Measurements from ENCODE around the gene LUC7L. TPM values are rescaled to one million over a fixed set of nuclear protein-coding genes. Genes with fewer than 3 reads are reported as not detected.
"Not testable (repeated sequence)": the region's sequence is repeated elsewhere in the genome, so short reads cannot be mapped to it uniquely, and the experiment has no call there.

LUC7L gene
- total RNA-seq, 4 donors from 2014 or later = 85.1 to 316 (median 153) TPM

GRCh38 chr16:176006-176405 is 53.2 kb downstream of the LUC7L start:
- intact Hi-C loops (cut with DNase I; ENCODE audit: low total_unique reads); DNase-seq; H3K4me3 ChIP-seq; H3K36me3 ChIP-seq; in situ Hi-C loops (cut with MboI; ENCODE audit: low pct_ligation_motif_present in 1 of 4, low pct_unique_long_range_greater_than_20kb in 1 of 4, low sequenced_read_pairs in 3 of 4); H3K27ac ChIP-seq; H3K9me3 ChIP-seq: not testable (repeated sequence)
- no CpG with 5 or more reads among the region's 39 CpGs for WGBS, 2 donors (ENCODE audit: low coverage in 1 of 2)
- peaks cover 79% of the 10 kb centered on the region for H3K27me3 ChIP-seq
- peaks cover 7 to 19% (median 16%) of the 10 kb centered on the region in 4 donors for H3K4me1 ChIP-seq

DNA sequence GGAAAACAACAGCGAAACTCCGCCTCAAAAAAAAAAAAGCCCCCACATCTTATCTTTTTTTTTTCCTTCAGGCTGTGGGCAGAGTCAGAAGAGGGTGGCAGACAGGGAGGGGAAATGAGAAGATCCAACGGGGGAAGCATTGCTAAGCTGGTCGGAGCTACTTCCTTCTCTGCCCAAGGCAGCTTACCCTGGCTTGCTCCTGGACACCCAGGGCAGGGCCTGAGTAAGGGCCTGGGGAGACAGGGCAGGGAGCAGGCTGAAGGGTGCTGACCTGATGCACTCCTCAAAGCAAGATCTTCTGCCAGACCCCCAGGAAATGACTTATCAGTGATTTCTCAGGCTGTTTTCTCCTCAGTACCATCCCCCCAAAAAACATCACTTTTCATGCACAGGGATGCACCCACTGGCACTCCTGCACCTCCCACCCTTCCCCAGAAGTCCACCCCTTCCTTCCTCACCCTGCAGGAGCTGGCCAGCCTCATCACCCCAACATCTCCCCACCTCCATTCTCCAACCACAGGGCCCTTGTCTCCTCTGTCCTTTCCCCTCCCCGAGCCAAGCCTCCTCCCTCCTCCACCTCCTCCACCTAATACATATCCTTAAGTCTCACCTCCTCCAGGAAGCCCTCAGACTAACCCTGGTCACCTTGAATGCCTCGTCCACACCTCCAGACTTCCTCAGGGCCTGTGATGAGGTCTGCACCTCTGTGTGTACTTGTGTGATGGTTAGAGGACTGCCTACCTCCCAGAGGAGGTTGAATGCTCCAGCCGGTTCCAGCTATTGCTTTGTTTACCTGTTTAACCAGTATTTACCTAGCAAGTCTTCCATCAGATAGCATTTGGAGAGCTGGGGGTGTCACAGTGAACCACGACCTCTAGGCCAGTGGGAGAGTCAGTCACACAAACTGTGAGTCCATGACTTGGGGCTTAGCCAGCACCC is 54.0 kb downstream of the LUC7L start:
- no peaks in the 10 kb centered on the region for H3K9me3 ChIP-seq
- TF ChIP-seq POLR2AphosphoS5 (IDR thresholded peaks at IDR 0.05) (no peak), CTCF (IDR thresholded peaks at IDR 0.05) (no peak), EP300 (IDR thresholded peaks at IDR 0.05; ENCODE audit: low read depth) (no peak), POLR2A (IDR thresholded peaks at IDR 0.05) (no peak)
- no peak overlapping the region for H3K27ac ChIP-seq
- in situ Hi-C loops (cut with MboI; ENCODE audit: low pct_ligation_motif_present in 1 of 4, low pct_unique_long_range_greater_than_20kb in 1 of 4, low sequenced_read_pairs in 3 of 4) (no loop called here), intact Hi-C loops (cut with DNase I; ENCODE audit: low total_unique reads) (loop anchor here (1.0 kb wide), 1 partner anchor 30 kb away; no protein-coding TSS in a partner anchor)
- no peak for DNase-seq
- H3K36me3 ChIP-seq = no peaks in the 10 kb centered on the region
- H3K4me1 ChIP-seq = peaks cover 0 to 12% (median 9%) of the 10 kb centered on the region in 4 donors
- no peak overlapping the region for H3K4me3 ChIP-seq
- 17 to 22% methylated on average over 3 to 8 of the region's 8 CpGs for WGBS, 2 donors (ENCODE audit: low coverage in 1 of 2)
- H3K27me3 ChIP-seq = peaks cover 79% of the 10 kb centered on the region

- 29 to 58% methylated on average over 2 to 8 of the region's 13 CpGs for WGBS, 2 donors (ENCODE audit: low coverage in 1 of 2)
- H3K36me3 ChIP-seq; in situ Hi-C loops (cut with MboI; ENCODE audit: low pct_ligation_motif_present in 1 of 4, low pct_unique_long_range_greater_than_20kb in 1 of 4, low sequenced_read_pairs in 3 of 4); intact Hi-C loops (cut with DNase I; ENCODE audit: low total_unique reads); H3K4me3 ChIP-seq; H3K27ac ChIP-seq; DNase-seq; H3K9me3 ChIP-seq; H3K4me1 ChIP-seq: not testable (repeated sequence)
- peaks cover 77% of the 10 kb centered on the region for H3K27me3 ChIP-seq
Measured at GRCh38 chr16:173928-174769, 55.1 kb downstream of the LUC7L start.

DNA sequence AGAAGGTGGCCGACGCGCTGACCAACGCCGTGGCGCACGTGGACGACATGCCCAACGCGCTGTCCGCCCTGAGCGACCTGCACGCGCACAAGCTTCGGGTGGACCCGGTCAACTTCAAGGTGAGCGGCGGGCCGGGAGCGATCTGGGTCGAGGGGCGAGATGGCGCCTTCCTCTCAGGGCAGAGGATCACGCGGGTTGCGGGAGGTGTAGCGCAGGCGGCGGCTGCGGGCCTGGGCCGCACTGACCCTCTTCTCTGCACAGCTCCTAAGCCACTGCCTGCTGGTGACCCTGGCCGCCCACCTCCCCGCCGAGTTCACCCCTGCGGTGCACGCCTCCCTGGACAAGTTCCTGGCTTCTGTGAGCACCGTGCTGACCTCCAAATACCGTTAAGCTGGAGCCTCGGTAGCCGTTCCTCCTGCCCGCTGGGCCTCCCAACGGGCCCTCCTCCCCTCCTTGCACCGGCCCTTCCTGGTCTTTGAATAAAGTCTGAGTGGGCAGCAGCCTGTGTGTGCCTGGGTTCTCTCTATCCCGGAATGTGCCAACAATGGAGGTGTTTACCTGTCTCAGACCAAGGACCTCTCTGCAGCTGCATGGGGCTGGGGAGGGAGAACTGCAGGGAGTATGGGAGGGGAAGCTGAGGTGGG is 55.9 kb downstream of the LUC7L start:
- H3K27ac ChIP-seq; DNase-seq; H3K9me3 ChIP-seq; H3K4me3 ChIP-seq; in situ Hi-C loops (cut with MboI; ENCODE audit: low pct_ligation_motif_present in 1 of 4, low pct_unique_long_range_greater_than_20kb in 1 of 4, low sequenced_read_pairs in 3 of 4); H3K4me1 ChIP-seq; intact Hi-C loops (cut with DNase I; ENCODE audit: low total_unique reads); H3K36me3 ChIP-seq: not testable (repeated sequence)
- H3K27me3 ChIP-seq = peaks cover 77% of the 10 kb centered on the region
- 0 to 12% methylated on average over 1 to 18 of the region's 44 CpGs for WGBS, 2 donors (ENCODE audit: low coverage in 1 of 2)

GRCh38 chr16:172374-172941 is 56.8 kb downstream of the LUC7L start, which contains the start of gene HBA2:
HBA2 (plus strand) TSS chr16:172876; CDS start chr16:172913, 37 bp downstream.
- in situ Hi-C loops (cut with MboI; ENCODE audit: low pct_ligation_motif_present in 1 of 4, low pct_unique_long_range_greater_than_20kb in 1 of 4, low sequenced_read_pairs in 3 of 4); DNase-seq; H3K36me3 ChIP-seq; H3K4me1 ChIP-seq; H3K9me3 ChIP-seq; H3K27ac ChIP-seq; intact Hi-C loops (cut with DNase I; ENCODE audit: low total_unique reads); H3K4me3 ChIP-seq: not testable (repeated sequence)
- H3K27me3 ChIP-seq = peaks cover 77% of the 10 kb centered on the region
- WGBS, 2 donors (ENCODE audit: low coverage in 1 of 2) = no CpG with 5 or more reads among the region's 74 CpGs
